PC-3 (cell line): ENCODE data around the gene PRR5L.

Experiments used
- EZH2 ChIP-seq: fragments of 300-600 bp; sonication (generic); IDR thresholded peaks from one replicate; pipeline ENCODE4 v1.6.1; 2017; ENCODE audit warnings: antibody characterized with exemption, mild to moderate bottlenecking, low read length; ENCODE audit not compliant: unreplicated experiment
- TF ChIP-seq, protein P1 (sequence below): fragments of 300-600 bp; sonication (generic); conservative IDR thresholded peaks from 2 replicates; pipeline ENCODE4 v1.5.1; 2017; ENCODE audit warnings: antibody characterized with exemption, low read depth, mild to moderate bottlenecking, low read length

DNA sequence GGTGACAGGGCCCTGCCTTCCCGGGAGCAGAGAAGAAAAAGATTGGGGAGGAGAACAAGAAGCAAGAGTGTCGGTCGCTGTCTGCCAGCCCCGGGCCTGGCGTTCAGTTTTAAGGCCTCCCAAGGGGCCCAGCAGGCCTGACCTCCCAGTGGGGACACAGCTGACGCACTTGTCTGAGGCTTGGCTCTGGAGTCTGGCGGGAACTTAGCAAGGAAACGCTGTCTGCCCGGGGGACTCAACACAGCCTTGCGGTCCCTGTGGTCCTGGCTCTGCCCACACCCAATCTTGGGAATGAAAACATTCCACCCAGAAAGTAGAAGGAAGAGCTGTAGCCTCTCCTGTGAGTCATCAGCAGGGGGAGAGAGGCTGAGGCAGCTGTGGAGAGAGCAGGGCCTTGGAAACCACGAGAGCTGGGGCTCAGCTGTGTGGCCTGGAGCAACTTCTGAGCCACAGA lies 159.6 kb downstream of the PRR5L start:
- TF ChIP-seq, protein P1, sequence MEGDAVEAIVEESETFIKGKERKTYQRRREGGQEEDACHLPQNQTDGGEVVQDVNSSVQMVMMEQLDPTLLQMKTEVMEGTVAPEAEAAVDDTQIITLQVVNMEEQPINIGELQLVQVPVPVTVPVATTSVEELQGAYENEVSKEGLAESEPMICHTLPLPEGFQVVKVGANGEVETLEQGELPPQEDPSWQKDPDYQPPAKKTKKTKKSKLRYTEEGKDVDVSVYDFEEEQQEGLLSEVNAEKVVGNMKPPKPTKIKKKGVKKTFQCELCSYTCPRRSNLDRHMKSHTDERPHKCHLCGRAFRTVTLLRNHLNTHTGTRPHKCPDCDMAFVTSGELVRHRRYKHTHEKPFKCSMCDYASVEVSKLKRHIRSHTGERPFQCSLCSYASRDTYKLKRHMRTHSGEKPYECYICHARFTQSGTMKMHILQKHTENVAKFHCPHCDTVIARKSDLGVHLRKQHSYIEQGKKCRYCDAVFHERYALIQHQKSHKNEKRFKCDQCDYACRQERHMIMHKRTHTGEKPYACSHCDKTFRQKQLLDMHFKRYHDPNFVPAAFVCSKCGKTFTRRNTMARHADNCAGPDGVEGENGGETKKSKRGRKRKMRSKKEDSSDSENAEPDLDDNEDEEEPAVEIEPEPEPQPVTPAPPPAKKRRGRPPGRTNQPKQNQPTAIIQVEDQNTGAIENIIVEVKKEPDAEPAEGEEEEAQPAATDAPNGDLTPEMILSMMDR = no peak
- no peak for TF ChIP-seq EZH2
